GM23338 (cell line): ENCODE results near the gene GRIK2. TPM values are rescaled to one million over a fixed set of nuclear protein-coding genes. Genes with fewer than 3 reads are reported as not detected.
A peak's percentile ranks its signal among the peaks of the same experiment; 100 is the strongest.

Experiments
- ATAC-seq: fragments of 200-7000 bp; cut with Tn5 transposase; 3 replicates; pipeline ENCODE4 v1.9.1; 2020
- DNase-seq: peaks from one replicate; pipeline ENCODE4 v3.0.0-alpha.2; 2015; ENCODE audit warnings: low spot score
- H2AFZ ChIP-seq: fragments of 200-600 bp; sonication (generic); 2 replicates; pipeline ENCODE4 v1.8.0; 2016; ENCODE audit warnings: antibody characterized with exemption, mild to moderate bottlenecking, moderate library complexity
- H3F3A ChIP-seq: fragments of 200-600 bp; sonication (generic); replicated peaks from 2 replicates; pipeline ENCODE4 v1.8.0; 2017; ENCODE audit warnings: antibody characterized with exemption, mixed run types, low read depth
- H3K27ac ChIP-seq: fragments of 200-600 bp; sonication (generic); 2 replicates; pipeline ENCODE4 v1.6.1; 2016; ENCODE audit warnings: low read depth
- H3K27me3 ChIP-seq: fragments of 200-600 bp; sonication (generic); 2 replicates; pipeline ENCODE4 v1.8.0; 2016; ENCODE audit warnings: mild to moderate bottlenecking, mixed run types, moderate library complexity; ENCODE audit not compliant: insufficient read depth
- H3K36me3 ChIP-seq: fragments of 200-600 bp; sonication (generic); 2 replicates; pipeline ENCODE4 v1.8.0; 2016; ENCODE audit warnings: mild to moderate bottlenecking; ENCODE audit not compliant: insufficient read depth
- H3K4me1 ChIP-seq: fragments of 200-600 bp; sonication (generic); 2 replicates; pipeline ENCODE4 v1.8.0; 2016; ENCODE audit warnings: mild to moderate bottlenecking, moderate library complexity; ENCODE audit not compliant: insufficient read depth
- H3K4me2 ChIP-seq: fragments of 200-600 bp; sonication (generic); 2 replicates; pipeline ENCODE4 v1.7.1; 2017; ENCODE audit warnings: mixed run types
- H3K4me3 ChIP-seq: fragments of 200-600 bp; sonication (generic); 2 replicates; pipeline ENCODE4 v1.6.1; 2016; ENCODE audit warnings: mixed run types
- H3K79me2 ChIP-seq: fragments of 200-600 bp; sonication (generic); replicated peaks from 2 replicates; pipeline ENCODE4 v1.8.0; 2017; ENCODE audit warnings: mild to moderate bottlenecking; ENCODE audit not compliant: insufficient read depth
- H3K9me2 ChIP-seq: fragments of 200-600 bp; sonication (generic); 2 replicates; pipeline ENCODE4 v1.8.0; 2017; ENCODE audit not compliant: insufficient read depth
- H4K20me1 ChIP-seq: fragments of 200-600 bp; sonication (generic); replicated peaks from 2 replicates; pipeline ENCODE4 v1.8.0; 2017; ENCODE audit warnings: mild to moderate bottlenecking; ENCODE audit not compliant: insufficient read depth
- H3K27ac Mint-ChIP-seq: 2 replicates; pipeline ENCODE4 v1.8.0; 2020; ENCODE audit warnings: inconsistent platforms, mild to moderate bottlenecking, moderate library complexity, mixed read lengths
- H3K27me3 Mint-ChIP-seq: 3 replicates; pipeline ENCODE4 v1.8.0; 2022; ENCODE audit warnings: low read depth, mild to moderate bottlenecking, moderate library complexity, mixed read lengths, inconsistent platforms; ENCODE audit not compliant: insufficient read depth, poor library complexity
- H3K36me3 Mint-ChIP-seq: 3 replicates; pipeline ENCODE4 v1.8.0; 2021; ENCODE audit warnings: low read depth, mild to moderate bottlenecking, inconsistent platforms, moderate library complexity, mixed read lengths
- H3K4me1 Mint-ChIP-seq: 3 replicates; pipeline ENCODE4 v1.8.0; 2020; ENCODE audit warnings: mild to moderate bottlenecking, inconsistent platforms, mixed read lengths
- H3K4me3 Mint-ChIP-seq: 3 replicates; pipeline ENCODE4 v1.8.0; 2021; ENCODE audit warnings: moderate library complexity, mild to moderate bottlenecking, inconsistent platforms, mixed read lengths
- H3K9me3 Mint-ChIP-seq: 3 replicates; pipeline ENCODE4 v1.8.0; 2020; ENCODE audit warnings: moderate library complexity, mild to moderate bottlenecking, inconsistent platforms, mixed read lengths
- CREB1 ChIP-seq: fragments of 250-450 bp; sonication (Bioruptor Pico); IDR thresholded peaks from 2 replicates; pipeline ENCODE4 v1.5.0; 2020; ENCODE audit warnings: low read depth, mild to moderate bottlenecking, moderate library complexity
- EZH2 ChIP-seq: fragments of 200-600 bp; sonication (generic); IDR thresholded peaks from one replicate; pipeline ENCODE4 v1.8.0; 2017; ENCODE audit warnings: antibody characterized with exemption, mild to moderate bottlenecking, low read depth; ENCODE audit not compliant: unreplicated experiment
- EZH2phosphoT487 ChIP-seq: fragments of 200-600 bp; sonication (generic); IDR thresholded peaks from one replicate; pipeline ENCODE4 v1.8.1; 2018; ENCODE audit warnings: antibody characterized with exemption; ENCODE audit not compliant: unreplicated experiment
- JUNB ChIP-seq: IDR thresholded peaks from one replicate; pipeline ENCODE4 v1.6.1; 2016; ENCODE audit warnings: antibody characterized with exemption; ENCODE audit not compliant: unreplicated experiment
- NANOG ChIP-seq: IDR thresholded peaks from 2 replicates; pipeline ENCODE4 v1.6.1; 2016; ENCODE audit warnings: antibody characterized with exemption, borderline replicate concordance
- POLR2AphosphoS5 ChIP-seq: IDR thresholded peaks from 2 replicates; pipeline ENCODE4 v1.6.1; 2016; ENCODE audit warnings: antibody characterized with exemption, low read depth
- STAT1 ChIP-seq: IDR thresholded peaks from one replicate; pipeline ENCODE4 v1.6.1; 2016; ENCODE audit warnings: antibody characterized with exemption; ENCODE audit not compliant: unreplicated experiment
- ZNF114 ChIP-seq: fragments of 250-450 bp; sonication (Bioruptor Pico); IDR thresholded peaks from 2 replicates; pipeline ENCODE4 v1.5.0; 2020; ENCODE audit warnings: mild to moderate bottlenecking, moderate library complexity
- ZNF331 ChIP-seq: fragments of 250-450 bp; sonication (Bioruptor Pico); IDR thresholded peaks from 2 replicates; pipeline ENCODE4 v1.5.0; 2020; ENCODE audit warnings: low read depth, mild to moderate bottlenecking, moderate library complexity
- polyA plus RNA-seq: library from polyadenylated mRNA; unstranded; fragments of >200 nt; fragmentation: Nextera tagmentation; extraction: Ambion mirVana; gene quantifications from 2 replicates; pipeline ENCODE4 v1.2.1, GENCODE V29; 2016
- total RNA-seq: library from RNA; depleted of rRNA; stranded (reverse); fragments of >200 nt; shearing (Covaris generic); gene quantifications from 2 replicates; pipeline ENCODE4 v1.2.3, GENCODE V29; 2014
- TF ChIP-seq, protein P1 (sequence below), 2 experiments: fragments of 200-600 bp in 1 of 2; sonication (generic) in 1 of 2; conservative IDR thresholded peaks; 2 replicates each; pipeline versions ENCODE4 v1.5.1 to v1.6.1; 2016 to 2017; ENCODE audit warnings: antibody characterized with exemption in 2 of 2, low read depth in 2 of 2, mild to moderate bottlenecking in 2 of 2, moderate library complexity in 1 of 2
- TF ChIP-seq, protein P2 (sequence below): IDR thresholded peaks from 2 replicates; pipeline ENCODE4 v1.6.1; 2016; ENCODE audit warnings: antibody characterized with exemption
- TF ChIP-seq, protein P3 (sequence below): fragments of 250-450 bp; sonication (Bioruptor Pico); IDR thresholded peaks from 2 replicates; pipeline ENCODE4 v1.5.0; 2020; ENCODE audit warnings: mild to moderate bottlenecking, moderate library complexity
- TF ChIP-seq, protein P4 (sequence below): IDR thresholded peaks from one replicate; pipeline ENCODE4 v1.6.1; 2018; ENCODE audit warnings: antibody characterized with exemption; ENCODE audit not compliant: unreplicated experiment

Gene GRIK2
- total and polyA plus RNA-seq, 2 experiments from 2014 or later: 0.73 to 3.0 TPM

DNA sequence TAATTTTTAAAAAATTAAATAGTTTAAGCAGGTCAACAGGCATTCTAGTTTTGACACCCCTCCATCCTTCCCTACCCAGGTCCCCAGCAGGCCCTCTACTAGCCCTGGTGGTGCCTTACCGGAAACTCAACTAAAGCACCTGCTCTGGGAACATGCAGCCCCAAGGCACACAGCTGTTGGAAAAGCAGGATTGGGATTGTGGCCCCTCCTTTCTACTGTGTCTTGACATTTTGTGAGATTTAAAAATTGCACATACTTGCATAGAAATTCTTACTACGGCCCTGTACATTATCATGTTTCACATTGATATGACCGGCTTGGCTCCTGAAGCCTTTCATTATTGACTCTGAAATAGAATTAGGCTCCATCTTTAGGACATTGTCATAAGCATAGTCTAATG lies 423.2 kb downstream of the GRIK2 start:
- DNase-seq (peak; percentile 13), ATAC-seq (no peak; the same call in 2 of the 3 replicates)
- Mint-ChIP-seq H3K4me3 (no peak overlapping the region), H3K27me3 (no peaks in the 10 kb centered on the region), H3K4me1 (peaks cover 6% of the 10 kb centered on the region; the same call in 2 of the 3 replicates), H3K27ac (no peak overlapping the region), H3K9me3 (no peaks in the 10 kb centered on the region), H3K36me3 (no peaks in the 10 kb centered on the region)
- no peak overlapping the region for H3K4me2 ChIP-seq
- H3K79me2 ChIP-seq: no peaks in the 10 kb centered on the region
- H3K9me2 ChIP-seq: no peaks in the 10 kb centered on the region; the same call in 1 of the 2 replicates
- no peaks in the 10 kb centered on the region for H4K20me1 ChIP-seq
- no peaks in the 10 kb centered on the region for H3K27me3 ChIP-seq
- no peak overlapping the region for H3K4me3 ChIP-seq
- no peak overlapping the region for H3K27ac ChIP-seq
- H3F3A ChIP-seq: no peaks in the 10 kb centered on the region
- H2AFZ ChIP-seq: no peak overlapping the region
- no peaks in the 10 kb centered on the region for H3K4me1 ChIP-seq
- TF ChIP-seq EZH2phosphoT487 (no peak), EZH2 (no peak), NANOG (no peak), CREB1 (CRISPR knock-in tag) (no peak), ZNF114 (CRISPR knock-in tag) (no peak), ZNF331 (CRISPR knock-in tag) (no peak), POLR2AphosphoS5 (no peak), STAT1 (no peak), JUNB (no peak)
- TF ChIP-seq, protein P1, sequence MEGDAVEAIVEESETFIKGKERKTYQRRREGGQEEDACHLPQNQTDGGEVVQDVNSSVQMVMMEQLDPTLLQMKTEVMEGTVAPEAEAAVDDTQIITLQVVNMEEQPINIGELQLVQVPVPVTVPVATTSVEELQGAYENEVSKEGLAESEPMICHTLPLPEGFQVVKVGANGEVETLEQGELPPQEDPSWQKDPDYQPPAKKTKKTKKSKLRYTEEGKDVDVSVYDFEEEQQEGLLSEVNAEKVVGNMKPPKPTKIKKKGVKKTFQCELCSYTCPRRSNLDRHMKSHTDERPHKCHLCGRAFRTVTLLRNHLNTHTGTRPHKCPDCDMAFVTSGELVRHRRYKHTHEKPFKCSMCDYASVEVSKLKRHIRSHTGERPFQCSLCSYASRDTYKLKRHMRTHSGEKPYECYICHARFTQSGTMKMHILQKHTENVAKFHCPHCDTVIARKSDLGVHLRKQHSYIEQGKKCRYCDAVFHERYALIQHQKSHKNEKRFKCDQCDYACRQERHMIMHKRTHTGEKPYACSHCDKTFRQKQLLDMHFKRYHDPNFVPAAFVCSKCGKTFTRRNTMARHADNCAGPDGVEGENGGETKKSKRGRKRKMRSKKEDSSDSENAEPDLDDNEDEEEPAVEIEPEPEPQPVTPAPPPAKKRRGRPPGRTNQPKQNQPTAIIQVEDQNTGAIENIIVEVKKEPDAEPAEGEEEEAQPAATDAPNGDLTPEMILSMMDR (conservative IDR thresholded peaks at IDR 0.05; ENCODE audit: low read depth in 2 of 2): no peak
- TF ChIP-seq, protein P2, sequence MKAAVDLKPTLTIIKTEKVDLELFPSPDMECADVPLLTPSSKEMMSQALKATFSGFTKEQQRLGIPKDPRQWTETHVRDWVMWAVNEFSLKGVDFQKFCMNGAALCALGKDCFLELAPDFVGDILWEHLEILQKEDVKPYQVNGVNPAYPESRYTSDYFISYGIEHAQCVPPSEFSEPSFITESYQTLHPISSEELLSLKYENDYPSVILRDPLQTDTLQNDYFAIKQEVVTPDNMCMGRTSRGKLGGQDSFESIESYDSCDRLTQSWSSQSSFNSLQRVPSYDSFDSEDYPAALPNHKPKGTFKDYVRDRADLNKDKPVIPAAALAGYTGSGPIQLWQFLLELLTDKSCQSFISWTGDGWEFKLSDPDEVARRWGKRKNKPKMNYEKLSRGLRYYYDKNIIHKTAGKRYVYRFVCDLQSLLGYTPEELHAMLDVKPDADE: no peak
- TF ChIP-seq, protein P3, sequence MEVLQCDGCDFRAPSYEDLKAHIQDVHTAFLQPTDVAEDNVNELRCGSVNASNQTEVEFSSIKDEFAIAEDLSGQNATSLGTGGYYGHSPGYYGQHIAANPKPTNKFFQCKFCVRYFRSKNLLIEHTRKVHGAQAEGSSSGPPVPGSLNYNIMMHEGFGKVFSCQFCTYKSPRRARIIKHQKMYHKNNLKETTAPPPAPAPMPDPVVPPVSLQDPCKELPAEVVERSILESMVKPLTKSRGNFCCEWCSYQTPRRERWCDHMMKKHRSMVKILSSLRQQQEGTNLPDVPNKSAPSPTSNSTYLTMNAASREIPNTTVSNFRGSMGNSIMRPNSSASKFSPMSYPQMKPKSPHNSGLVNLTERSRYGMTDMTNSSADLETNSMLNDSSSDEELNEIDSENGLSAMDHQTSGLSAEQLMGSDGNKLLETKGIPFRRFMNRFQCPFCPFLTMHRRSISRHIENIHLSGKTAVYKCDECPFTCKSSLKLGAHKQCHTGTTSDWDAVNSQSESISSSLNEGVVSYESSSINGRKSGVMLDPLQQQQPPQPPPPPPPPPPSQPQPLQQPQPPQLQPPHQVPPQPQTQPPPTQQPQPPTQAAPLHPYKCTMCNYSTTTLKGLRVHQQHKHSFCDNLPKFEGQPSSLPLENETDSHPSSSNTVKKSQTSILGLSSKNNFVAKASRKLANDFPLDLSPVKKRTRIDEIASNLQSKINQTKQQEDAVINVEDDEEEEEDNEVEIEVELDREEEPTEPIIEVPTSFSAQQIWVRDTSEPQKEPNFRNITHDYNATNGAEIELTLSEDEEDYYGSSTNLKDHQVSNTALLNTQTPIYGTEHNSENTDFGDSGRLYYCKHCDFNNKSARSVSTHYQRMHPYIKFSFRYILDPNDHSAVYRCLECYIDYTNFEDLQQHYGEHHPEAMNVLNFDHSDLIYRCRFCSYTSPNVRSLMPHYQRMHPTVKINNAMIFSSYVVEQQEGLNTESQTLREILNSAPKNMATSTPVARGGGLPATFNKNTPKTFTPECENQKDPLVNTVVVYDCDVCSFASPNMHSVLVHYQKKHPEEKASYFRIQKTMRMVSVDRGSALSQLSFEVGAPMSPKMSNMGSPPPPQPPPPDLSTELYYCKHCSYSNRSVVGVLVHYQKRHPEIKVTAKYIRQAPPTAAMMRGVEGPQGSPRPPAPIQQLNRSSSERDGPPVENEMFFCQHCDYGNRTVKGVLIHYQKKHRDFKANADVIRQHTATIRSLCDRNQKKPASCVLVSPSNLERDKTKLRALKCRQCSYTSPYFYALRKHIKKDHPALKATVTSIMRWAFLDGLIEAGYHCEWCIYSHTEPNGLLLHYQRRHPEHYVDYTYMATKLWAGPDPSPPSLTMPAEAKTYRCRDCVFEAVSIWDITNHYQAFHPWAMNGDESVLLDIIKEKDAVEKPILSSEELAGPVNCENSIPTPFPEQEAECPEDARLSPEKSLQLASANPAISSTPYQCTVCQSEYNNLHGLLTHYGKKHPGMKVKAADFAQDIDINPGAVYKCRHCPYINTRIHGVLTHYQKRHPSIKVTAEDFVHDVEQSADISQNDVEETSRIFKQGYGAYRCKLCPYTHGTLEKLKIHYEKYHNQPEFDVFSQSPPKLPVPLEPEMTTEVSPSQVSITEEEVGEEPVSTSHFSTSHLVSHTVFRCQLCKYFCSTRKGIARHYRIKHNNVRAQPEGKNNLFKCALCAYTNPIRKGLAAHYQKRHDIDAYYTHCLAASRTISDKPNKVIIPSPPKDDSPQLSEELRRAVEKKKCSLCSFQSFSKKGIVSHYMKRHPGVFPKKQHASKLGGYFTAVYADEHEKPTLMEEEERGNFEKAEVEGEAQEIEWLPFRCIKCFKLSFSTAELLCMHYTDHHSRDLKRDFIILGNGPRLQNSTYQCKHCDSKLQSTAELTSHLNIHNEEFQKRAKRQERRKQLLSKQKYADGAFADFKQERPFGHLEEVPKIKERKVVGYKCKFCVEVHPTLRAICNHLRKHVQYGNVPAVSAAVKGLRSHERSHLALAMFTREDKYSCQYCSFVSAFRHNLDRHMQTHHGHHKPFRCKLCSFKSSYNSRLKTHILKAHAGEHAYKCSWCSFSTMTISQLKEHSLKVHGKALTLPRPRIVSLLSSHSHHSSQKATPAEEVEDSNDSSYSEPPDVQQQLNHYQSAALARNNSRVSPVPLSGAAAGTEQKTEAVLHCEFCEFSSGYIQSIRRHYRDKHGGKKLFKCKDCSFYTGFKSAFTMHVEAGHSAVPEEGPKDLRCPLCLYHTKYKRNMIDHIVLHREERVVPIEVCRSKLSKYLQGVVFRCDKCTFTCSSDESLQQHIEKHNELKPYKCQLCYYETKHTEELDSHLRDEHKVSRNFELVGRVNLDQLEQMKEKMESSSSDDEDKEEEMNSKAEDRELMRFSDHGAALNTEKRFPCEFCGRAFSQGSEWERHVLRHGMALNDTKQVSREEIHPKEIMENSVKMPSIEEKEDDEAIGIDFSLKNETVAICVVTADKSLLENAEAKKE (CRISPR knock-in tag): no peak
- TF ChIP-seq, protein P4, sequence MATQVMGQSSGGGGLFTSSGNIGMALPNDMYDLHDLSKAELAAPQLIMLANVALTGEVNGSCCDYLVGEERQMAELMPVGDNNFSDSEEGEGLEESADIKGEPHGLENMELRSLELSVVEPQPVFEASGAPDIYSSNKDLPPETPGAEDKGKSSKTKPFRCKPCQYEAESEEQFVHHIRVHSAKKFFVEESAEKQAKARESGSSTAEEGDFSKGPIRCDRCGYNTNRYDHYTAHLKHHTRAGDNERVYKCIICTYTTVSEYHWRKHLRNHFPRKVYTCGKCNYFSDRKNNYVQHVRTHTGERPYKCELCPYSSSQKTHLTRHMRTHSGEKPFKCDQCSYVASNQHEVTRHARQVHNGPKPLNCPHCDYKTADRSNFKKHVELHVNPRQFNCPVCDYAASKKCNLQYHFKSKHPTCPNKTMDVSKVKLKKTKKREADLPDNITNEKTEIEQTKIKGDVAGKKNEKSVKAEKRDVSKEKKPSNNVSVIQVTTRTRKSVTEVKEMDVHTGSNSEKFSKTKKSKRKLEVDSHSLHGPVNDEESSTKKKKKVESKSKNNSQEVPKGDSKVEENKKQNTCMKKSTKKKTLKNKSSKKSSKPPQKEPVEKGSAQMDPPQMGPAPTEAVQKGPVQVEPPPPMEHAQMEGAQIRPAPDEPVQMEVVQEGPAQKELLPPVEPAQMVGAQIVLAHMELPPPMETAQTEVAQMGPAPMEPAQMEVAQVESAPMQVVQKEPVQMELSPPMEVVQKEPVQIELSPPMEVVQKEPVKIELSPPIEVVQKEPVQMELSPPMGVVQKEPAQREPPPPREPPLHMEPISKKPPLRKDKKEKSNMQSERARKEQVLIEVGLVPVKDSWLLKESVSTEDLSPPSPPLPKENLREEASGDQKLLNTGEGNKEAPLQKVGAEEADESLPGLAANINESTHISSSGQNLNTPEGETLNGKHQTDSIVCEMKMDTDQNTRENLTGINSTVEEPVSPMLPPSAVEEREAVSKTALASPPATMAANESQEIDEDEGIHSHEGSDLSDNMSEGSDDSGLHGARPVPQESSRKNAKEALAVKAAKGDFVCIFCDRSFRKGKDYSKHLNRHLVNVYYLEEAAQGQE: no peak
- H3K36me3 ChIP-seq: no peaks in the 10 kb centered on the region
